GM18873 (cell line): ENCODE measurements around the gene CEP72.
"Not testable (repeated sequence)": the region's sequence is repeated elsewhere in the genome, so short reads cannot be mapped to it uniquely, and the experiment has no call there.

Experiments
- ATAC-seq: cut with Tn5 transposase; IDR thresholded peaks from one replicate; pipeline ENCODE4 v1.9.1; 2021; ENCODE audit warnings: mild to moderate bottlenecking, moderate library complexity, moderate number of reproducible peaks; ENCODE audit not compliant: unreplicated experiment, low FRiP score

The CEP72 gene

DNA sequence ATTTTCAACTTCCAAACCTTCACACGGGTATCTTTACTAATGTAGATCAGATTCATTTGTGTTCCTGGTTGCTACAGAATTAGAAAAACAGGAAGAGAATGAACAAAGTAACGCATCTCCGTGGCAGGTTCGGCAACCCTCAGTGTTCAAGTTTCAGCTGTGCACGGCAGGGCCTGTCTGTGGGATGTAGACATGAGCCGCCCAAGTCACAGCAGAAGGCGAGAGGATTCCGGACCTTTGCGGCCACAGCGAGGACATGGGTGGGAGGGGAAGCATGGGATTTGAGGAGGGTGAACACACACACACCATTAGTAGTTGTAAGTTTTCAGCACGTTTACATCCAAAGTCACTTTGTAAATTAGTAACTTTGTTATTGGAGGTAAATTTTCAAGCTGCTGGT lies 31.7 kb upstream of the CEP72 start:
- no peak for ATAC-seq

- no peak for ATAC-seq
Measured at GRCh38 chr5:581266-581665, 30.9 kb upstream of the CEP72 start.

GRCh38 chr5:581941-582340 lies 30.2 kb upstream of the CEP72 start:
- ATAC-seq = no peak

- ATAC-seq = not testable (repeated sequence)
Measured at GRCh38 chr5:582445-582844, 29.7 kb upstream of the CEP72 start.

- ATAC-seq = no peak
Measured at GRCh38 chr5:582936-583635, 29.1 kb upstream of the CEP72 start.

DNA sequence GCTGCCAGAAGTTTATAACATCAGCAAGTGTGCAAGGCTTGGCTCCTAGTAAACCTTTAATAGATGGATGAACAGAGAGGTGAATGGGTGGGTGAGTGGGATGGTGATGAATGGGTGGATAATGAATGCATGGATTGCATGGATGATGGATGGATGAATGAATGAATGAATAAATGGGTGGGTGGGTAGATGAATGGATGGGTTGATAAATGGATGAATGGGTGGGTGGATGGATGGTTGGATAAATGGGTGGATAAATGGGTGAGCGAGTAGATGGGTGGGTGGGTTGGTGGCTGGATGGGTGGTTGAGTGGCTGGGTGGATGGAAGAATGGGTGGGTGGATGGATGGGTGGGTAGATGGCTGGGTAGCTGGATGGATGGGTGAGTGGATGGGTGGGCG lies 28.5 kb upstream of the CEP72 start:
- no peak for ATAC-seq

- no peak for ATAC-seq
Measured at GRCh38 chr5:584216-584615, 27.9 kb upstream of the CEP72 start.

- ATAC-seq = no peak
Measured at GRCh38 chr5:584846-585245, 27.3 kb upstream of the CEP72 start.

DNA sequence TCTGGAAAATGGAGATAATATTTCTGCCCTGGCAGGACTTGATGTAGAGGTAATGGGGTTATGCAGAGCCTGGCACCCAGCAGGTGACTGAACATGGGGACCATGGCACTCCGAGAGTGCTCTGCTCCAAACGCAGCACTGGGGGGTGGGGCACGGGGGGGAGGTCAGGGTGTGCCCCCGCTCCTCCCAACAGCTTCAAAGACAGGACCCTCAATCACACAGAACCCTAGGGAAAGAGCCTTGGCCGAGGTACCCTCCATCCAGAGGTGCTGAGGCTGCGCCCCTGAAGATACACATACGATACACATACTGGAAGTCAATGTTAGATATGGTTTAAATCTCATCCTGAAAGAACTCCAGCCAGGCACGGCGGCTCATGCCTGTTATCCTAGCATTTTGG lies 26.6 kb upstream of the CEP72 start:
- no peak for ATAC-seq

GRCh38 chr5:585962-586628 lies 26.0 kb upstream of the CEP72 start:
- ATAC-seq = no peak

DNA sequence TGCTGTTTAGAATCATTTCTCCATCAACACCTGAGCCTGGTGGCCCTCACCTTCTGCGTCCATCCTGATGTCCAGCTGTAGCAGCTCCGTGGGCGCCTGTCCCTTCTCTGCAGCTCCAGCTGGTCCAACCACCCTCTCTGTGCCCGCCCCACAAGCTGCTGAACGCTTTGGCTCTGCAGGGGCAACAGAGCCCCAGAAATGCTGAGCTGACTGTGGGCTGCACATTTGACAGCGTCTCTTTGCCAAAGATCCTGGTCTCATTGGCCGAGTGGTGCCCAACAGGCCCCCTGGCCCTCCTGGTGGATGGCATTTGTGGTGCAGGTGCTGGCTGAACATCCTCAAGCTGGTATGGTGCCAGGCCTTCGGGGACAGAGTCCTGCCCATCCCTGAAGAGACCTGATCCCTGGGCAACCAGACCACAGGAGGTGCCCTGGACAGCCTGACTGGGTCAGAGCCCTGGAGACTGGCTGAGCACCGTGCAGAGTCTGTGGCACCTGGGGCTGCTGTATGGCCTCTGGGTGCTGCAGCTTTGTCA lies 25.3 kb upstream of the CEP72 start:
- no peak for ATAC-seq

- no peak for ATAC-seq
Measured at GRCh38 chr5:587403-587802, 24.7 kb upstream of the CEP72 start.

- no peak for ATAC-seq
Measured at GRCh38 chr5:588406-588995, 23.6 kb upstream of the CEP72 start.

DNA sequence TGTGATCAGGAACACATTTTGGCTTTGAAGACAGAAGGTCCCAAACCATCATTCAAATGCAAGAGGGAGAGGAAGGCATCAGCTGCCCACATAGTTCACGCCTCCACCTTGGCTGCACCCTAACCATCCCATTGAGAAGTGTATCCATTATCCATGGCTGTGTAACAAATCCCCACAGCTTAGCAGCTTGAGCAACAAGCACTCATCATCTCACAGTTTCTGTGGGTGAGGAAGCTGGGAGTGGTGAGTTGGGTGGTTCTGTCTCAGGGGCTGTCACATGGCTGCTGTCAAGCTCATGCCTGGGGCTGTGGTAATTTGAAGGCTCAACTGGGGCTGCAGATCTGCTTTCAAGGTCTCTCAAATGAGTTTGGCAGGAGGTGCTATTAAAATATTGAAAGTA lies 23.0 kb upstream of the CEP72 start:
- ATAC-seq = no peak

GRCh38 chr5:589588-589987 lies 22.6 kb upstream of the CEP72 start:
- no peak for ATAC-seq

- no peak for ATAC-seq
Measured at GRCh38 chr5:590346-590745, 21.8 kb upstream of the CEP72 start.

DNA sequence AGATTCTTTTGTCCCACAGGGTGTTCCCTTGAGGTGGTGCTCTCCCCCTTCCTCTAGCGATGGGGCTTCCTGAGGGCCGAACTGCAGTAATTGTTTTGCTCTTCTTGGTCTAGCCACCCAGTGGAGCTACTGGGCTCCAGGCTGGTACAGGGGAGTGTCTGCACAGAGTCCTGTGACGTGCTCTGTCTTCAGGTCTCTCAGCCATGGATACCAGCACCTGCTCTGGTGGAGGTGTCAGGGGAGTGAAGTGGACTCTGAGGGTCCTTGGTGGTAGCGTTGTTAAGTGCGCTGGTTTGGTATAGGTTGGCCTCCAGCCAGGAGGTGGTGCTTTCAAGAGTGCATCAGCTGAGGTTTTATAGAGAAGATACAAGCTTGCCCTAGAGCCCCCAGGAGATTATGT lies 20.4 kb upstream of the CEP72 start:
- ATAC-seq = no peak

- no peak for ATAC-seq
Measured at GRCh38 chr5:592158-592557, 20.0 kb upstream of the CEP72 start.

GRCh38 chr5:593511-593910 lies 18.6 kb upstream of the CEP72 start:
- ATAC-seq = no peak

DNA sequence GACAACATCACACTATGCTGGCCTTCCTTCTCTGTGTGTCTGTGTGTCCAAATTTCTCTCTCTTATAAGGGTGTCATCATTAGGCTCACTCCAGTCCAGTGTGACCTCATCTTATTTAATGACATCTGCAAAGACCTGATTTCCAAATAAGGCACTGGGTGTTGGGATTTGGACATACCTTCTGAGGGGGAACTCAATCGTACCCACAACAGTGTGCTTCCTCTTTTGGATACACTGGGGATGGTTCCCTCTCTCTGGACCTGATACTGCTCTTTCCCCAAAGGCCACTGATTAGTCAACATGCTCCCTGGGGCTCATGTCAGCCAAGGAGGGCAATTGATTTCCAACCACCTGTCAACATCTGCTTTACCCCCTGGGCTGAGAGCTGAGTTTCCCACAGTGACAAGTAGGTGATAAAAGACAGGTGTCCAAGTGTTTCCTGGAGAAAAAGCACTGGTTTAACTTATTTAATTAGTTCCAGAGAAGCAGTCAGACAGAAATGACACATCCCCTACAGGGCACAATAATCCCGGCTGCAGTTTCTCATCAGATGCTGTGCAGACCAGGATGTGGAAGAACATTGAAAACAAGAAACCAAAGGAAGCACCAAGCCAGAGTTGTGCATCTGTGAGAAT lies 17.8 kb upstream of the CEP72 start:
- no peak for ATAC-seq

GRCh38 chr5:595285-595875 lies 16.8 kb upstream of the CEP72 start:
- no peak for ATAC-seq
